GM19324 (cell line): Measurements from ENCODE around the gene SEMA3A.

ENCODE experiments used
- ATAC-seq: cut with Tn5 transposase; IDR thresholded peaks from one replicate; pipeline ENCODE4 v1.9.1; 2021; ENCODE audit warnings: mild to moderate bottlenecking, moderate library complexity; ENCODE audit not compliant: unreplicated experiment, low FRiP score

The SEMA3A gene

DNA sequence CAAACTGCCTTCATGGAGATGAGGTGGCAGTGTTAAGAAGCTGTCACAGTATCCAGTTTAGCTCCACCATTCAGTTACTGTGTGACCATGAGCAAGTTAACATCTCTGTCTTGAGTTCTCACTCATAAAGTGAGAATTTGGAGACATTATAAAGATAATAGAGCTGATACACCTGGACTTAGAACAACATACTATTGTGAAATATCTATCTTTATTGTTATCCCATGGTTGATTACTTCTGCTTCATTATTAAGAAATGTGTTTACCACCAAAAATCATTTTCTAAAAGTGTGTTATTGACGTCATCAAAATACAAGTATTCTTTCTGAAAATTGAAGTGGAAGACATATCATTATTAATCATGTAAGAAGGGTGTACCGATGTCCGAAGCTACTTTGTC lies 166.9 kb downstream of the SEMA3A start:
- no peak for ATAC-seq

DNA sequence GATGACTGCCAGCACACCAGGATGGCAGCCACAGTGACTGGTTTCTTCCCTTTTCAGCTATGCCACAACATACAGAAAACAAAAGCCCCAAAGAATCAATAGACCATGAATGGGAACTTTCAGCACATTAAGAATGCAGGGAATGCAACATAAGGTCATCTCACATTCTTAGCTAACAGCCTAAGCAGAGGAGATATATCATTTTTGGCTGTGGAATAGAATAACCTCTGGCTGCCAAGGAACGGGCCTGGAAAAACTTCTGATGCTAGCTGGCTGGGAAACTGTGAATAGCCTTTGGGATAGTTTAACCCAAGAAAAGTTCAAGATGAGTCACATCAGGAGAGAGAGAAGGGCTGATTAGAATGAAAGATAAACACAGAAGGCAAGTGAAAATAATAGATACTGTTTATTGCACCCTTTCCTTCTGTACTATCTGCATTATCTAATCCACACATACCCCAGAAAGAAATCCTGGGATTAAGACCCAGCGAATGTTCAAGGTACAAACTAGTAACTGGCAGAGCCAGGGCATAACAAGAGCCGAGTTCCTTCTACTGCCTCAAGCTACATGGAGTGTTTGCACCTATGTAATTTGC lies 169.2 kb downstream of the SEMA3A start:
- no peak for ATAC-seq

DNA sequence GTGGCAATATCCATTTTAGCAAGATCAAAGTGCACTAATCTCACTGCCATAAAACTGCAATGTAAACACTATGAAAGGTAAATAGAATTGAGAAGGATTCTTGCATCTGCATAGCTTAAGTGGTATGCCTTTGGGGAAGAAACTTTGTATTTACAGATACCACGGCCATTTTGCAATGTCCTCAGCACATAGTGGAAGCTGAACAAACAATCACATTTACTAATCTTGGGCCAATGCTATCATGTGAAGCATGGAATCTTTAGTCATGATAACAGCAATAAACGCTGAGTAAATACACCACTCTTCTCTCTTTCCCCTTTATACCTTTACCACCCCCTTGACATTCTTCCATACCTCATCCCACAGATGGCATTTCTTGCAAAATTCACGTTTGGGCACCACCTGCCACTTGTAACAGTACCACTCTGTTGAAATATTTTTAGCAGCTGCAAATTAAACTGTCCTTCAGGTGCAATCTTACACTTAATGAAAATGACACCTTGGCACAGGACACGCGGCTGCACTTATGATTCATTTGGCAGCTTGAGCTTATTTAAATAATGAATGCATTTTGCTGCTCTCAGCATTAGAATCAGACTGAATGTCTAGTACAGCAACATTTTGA lies 171.8 kb downstream of the SEMA3A start:
- ATAC-seq, result no peak

DNA sequence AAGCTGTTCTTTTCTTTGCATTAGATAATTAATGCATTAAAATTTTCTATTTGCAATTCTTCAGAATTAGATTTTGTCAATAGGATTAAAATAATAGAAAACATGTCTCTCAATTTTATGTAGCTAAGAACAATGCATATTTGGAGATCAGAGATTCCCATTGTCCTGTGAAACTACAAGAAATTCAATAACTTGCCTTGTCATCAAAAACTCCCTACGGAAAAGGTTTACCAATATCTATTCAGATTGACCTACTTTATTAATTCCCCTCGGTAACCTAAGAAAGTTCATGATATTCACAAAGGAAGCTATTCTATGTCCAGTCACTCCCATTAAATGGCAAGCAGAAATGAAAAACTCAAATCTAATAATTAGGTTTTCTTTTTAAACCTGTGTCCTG lies 172.6 kb downstream of the SEMA3A start:
- ATAC-seq, result no peak

DNA sequence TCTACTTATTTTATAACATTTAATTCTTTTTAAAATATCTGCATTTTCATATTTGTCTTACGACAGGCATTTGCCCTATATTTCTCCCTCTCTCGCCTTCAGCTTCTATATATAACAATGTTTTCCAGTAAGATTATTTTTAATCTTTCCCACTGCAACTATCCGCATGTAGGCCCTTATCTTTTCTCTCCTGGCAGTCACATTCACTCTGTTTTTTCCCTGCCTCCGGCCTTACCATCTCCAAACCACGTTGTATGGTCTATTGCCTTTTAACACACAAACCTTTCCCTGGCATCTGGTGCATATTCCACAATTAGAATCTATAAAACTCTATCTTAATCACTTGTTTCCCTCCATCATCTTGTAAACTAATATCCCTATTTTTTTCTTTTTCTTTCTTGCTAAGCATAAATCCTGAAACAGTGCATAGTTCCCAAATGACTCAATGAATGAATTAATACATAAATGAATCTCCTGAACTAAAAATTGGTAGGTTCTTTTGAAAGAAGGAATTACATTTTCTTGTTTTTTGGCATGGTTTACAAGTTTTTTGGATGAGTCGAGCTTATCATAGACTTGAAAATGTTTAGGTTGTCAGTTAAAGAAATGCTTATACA lies 173.2 kb downstream of the SEMA3A start:
- ATAC-seq, result no peak

DNA sequence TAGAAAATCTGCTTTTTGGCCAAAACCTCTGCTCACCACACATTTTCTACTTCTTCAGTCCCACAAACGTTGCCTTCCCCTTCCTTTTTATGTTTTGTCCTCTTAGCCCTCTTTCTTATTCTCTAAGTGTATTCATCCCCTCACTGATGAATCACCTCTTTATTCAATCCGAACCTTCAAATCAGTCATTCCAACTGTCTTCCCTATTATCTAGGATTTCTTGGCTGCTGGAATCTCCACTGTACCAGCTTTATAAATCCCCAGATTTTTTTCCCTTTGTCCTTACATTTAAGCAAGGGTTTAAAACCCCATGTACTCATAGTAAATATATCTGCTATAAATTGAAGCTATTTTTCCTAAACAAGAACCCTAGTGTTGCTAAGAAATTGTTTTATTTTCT lies 176.9 kb downstream of the SEMA3A start:
- no peak for ATAC-seq

DNA sequence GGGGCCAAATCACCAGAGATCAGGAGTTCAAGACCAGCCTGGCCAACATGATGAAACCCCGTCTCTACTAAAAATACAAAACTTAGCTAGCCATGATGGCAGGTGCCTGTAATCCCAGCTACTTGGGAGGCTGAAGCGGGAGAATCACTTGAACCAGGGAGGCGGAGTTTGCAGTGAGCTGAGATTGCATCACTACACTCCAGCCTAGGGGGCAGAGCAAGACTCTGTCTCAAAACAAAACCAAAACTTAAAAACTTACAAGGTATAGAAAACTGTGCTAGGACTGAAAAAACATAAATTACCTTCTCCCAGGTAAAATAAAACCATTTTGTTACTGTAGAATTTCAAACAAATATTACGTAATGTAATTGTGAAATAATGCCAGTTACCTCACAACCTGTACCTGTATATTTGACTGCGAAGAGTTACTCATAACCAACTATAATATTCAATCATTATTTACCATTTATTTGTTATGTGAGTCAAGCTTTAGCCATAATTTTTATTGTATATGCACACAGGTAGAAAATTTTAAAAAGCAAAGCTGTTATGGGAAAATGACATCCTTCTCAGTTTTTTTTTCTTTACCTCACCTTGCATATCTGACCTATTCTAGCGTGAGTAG lies 180.9 kb downstream of the SEMA3A start:
- ATAC-seq, result no peak

DNA sequence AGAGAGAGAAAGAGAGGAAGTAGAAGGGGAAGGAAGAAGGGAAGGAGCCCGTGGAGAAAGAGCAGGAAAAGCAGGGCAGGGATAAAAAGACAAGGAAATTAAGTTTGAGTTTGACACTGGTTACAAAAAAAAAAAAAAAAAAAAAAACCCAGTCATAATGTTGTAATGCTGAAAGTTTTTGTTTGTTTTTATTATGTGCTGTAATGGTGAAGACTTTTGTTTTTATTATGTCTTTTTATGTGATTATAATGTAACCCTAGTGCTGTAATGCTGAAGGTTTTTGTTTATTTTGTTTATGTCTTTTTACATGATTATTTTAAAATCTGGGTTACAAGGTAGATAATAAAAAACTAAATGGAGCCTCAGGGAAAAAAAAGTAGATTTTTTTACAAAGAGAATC lies 184.8 kb downstream of the SEMA3A start:
- no peak for ATAC-seq

DNA sequence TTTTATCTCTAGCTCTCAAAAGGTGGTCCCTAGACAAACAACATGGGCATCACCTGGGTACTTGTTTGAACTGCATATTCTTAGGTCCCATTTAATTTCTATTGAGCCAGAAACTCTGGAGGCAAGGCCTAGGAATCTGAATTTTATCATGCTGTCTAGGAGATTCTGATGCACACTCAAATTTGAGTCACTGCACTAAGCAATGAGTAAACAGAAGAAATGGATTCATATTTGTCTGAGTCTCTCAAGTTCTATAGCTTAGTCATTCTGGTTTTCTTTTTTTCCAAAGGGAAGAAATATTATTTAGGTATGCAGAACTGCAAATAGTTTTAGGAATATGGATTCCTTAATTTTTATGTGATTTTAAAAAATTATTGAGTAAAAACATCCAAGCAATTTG lies 185.5 kb downstream of the SEMA3A start:
- no peak for ATAC-seq

DNA sequence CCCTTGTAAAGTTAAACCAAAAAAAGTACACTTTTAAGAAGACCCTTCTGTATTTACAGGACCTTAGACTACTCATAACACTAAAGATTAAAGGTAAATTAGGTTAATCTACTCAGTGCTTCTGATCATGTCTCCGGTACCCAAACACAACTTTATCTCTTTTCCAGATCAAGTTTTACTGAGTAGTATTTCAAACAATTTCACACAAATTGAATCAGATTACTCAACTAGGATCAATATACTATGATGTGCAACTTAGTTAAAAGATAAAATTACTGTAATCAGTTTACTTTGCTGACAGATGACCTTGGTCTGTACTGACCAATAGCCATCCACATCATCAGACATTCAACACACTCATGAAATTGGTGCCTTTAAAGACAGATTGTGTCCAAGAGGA lies 191.4 kb downstream of the SEMA3A start:
- ATAC-seq, result no peak

DNA sequence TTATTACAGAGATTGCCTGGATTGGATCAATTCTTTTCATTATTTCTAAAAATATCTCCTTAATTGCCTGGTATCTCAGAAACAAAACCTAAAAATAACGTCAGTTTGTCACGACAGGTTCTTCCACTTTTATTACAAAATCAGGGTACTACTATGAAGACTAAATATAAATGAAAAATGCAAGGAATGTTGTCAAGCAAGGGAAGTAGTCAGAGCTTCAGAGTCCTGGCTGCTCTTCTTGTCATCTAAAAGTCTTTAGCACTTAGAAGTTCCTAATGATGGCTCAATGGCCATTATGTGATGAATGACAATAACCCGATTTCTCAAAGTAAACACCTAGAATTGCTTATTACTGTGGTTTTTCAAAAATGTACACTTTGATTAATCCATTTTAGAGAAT lies 192.2 kb downstream of the SEMA3A start:
- ATAC-seq, result no peak

DNA sequence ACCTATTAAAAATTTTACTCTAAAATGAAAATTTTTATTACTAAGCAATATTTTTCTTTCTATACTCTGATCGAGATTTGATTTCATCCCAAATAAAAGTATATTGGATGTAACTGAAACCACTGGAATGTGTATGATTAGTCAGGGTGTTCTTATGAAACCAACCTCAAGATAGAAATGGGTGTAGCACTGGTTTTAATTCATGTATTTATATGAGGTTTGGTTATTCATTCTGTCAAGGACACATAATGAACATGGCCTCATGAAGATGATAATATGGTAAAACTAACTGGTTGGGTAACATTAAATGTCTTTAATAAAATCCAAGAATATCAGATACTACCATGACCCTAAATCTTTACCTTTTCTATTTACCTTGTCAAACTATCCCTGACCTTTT lies 197.7 kb downstream of the SEMA3A start:
- ATAC-seq, result no peak

DNA sequence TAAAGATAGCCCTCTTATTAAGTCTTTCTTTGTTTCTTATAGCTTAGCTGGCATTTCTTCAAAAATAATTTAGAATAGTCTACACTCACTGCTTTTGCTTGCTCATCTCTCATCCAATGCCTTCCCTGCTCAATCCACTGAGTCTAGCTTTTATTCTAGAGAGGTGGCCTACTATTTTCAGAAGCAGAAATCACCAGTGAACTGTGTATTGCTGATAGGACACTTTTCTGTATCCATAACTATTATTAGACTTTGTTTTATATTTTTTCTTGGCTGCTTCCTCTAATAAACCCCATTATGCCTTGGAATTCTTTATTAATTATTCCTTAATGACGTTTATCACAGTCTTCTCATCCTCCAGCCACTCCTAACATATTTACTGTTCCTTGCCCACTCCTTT lies 206.8 kb downstream of the SEMA3A start:
- ATAC-seq, result no peak

DNA sequence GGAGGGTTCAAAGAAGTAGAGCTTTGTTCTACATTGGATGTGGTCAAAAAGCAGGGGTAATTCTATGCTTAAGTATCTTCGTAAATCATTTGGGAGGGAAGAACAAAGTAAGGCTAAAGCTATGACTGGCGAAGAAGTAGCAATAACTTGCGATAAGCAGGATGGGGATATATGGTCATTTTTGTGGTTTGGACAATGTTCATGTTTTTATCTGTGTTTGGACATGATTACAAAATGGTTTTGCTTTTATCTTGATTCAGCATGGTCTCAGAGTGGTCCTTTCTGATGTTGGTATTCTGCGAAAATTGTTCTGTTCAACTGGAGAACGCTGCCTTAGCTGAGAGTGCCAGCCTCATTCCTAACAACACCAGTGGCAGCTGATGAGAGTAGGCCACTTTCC lies 208.8 kb downstream of the SEMA3A start:
- no peak for ATAC-seq

DNA sequence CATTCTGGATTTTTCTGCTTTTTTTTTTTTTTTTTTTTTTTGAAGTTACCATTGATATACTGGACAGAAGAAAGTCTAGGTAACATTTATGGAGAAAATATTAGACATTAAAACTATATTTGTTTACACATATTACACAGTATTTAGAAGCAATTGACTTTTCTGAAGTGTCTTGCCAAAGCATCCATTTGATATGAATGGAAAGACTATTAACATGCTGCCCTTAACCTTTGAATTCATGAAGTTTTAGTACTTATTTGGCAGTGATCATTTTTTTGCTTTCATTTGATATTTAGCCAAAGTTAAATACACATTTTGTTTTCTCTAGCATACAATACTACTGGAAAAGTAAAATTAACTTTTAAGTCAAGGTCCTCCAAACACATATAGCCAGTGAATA lies 210.0 kb downstream of the SEMA3A start:
- no peak for ATAC-seq

DNA sequence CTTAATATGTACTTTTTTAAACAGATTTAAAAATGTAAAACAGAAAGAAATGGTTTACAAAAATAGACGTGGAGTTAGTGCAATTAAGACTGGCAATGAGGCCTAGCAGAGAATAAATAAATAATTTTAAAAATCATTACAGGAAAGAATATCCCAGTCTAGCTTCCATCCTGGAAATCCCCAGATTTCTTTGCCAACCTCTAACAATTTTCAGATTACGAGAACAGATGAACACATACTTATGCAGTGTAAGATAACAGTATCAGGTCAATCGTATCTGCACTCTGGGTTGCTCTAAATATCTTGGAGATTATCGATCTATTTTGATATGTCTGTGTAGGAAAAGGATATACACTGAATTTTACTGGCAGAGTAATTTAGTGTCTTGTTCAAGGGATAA lies 210.5 kb downstream of the SEMA3A start:
- no peak for ATAC-seq

DNA sequence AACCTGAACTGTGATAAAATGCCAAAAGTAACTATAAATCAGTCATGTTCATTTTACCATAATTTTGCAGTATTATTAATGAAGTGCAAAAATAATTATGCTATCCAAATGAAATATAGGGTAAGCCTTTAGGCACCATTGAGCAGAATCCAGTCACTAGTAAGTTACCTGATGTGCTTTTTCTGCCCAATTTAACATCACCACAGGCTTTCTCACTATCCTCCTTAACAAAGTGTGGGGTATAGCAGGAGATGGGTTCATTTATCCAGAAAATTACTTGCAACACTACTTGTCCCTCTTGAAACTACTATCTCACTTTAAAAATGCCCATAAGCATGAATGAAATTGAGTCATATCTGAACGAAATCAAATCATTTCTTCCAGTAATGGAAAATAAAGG lies 211.0 kb downstream of the SEMA3A start:
- no peak for ATAC-seq

DNA sequence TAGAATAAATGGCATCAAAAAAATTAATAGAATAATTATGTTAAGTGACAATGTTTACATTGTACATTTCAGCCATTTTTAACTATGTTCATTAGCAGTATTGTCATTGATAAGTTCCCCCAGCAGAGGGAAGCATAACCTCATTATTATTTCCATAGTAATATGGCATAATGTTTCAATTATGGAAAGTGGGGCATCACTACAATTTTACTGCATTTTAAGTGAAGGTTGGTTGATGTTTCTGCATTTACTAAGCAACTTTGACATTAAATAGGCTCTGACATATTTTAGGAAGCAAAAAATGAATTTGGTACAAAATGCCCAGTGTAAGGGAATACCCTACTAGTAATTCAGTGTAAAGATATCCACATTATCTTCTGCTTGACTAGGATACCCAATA lies 218.3 kb downstream of the SEMA3A start:
- ATAC-seq, result no peak

DNA sequence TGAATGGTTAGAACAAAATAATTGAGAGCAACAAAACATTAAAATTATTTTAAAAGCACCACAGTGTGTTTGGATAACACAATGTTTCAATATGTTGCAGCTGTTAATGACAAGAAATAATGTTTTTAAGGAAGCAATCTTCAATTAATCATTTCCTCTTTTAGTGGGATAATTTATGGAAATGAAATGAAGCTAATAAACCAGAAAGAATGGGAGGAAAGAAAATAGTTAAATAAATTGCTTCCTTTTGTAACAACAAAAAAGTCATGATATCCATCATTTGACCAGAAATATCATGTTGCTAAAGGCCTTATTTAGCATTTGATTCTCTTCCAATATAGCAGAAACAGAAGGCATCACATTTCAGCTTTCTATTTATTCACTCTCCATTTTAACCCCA lies 224.5 kb downstream of the SEMA3A start:
- ATAC-seq, result no peak

DNA sequence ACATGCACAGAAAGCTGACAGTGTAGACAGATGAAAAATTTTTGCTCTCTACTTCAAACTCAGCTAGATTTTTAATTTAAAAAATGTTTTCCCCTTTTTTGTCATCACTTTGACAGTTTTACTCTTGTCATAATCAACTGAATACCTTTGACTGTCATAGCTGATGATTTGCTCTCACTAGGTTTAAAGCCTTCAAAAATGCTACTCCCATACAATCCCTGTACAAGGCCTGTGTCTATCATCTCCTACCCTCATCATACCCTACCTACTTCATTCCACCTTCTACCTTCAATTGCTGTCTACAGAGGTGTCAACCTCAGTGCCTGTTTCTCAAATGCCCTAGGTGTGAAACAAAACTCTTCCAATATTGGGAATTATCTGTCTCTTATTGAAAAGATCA lies 230.3 kb downstream of the SEMA3A start:
- ATAC-seq, result no peak

DNA sequence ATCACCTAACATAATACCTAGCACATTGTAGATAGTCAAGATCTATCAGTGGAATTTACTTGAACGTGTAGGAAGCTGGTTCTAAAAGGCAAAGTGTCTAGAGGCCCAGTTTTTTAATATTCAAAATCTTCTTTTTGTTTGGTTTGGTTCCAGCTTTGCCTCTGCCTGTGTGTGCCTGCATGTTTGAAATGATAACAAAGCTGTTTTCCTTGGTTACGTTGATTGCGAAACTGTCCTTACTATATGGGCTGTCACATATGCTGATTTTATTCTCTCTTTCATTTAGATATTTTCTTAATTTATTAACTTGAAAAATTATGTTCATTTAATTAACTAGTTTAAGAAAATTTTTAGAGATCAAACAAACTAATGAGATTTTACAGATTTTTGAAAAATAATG lies 237.3 kb downstream of the SEMA3A start:
- ATAC-seq, result no peak

DNA sequence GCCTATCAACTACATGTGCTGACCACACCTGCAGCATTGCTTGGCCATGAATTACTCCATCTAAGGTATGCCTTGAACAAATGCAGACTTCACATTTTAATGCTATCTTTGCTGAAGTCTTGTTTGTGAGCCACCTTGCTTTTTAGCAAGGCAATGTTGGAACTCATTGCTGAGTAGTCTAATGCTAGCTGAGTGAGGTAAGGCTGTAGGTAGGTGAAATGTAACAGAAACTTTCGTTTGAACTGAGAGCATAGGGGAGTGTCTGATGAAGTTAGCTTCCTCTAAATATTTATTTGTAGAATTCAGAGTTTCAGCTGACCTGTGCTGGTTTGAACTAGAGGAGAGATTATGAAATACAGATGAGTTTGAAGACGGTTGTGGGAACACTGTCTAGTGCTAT lies 238.5 kb downstream of the SEMA3A start:
- ATAC-seq, result no peak
